Keratinocyte (primary cell): ENCODE results near the gene FXYD5. TPM values are rescaled to one million over a fixed set of nuclear protein-coding genes. Genes with fewer than 3 reads are reported as not detected.
A peak's percentile ranks its signal among the peaks of the same experiment; 100 is the strongest.

Source experiments
- DNase-seq: peaks from one replicate; pipeline ENCODE4 v3.0.0-alpha.2; 2011; ENCODE audit warnings: low read depth, missing footprints, low spot score
- FAIRE-seq: peaks from 2 replicates; lab custom pipeline; 2011; peaks lifted over from hg19 to GRCh38; lab: Jason Lieb, UNC
- H2AFZ ChIP-seq: 2 replicates; pipeline ENCODE4 v1.6.0; 2012; ENCODE audit warnings: low read length, control low read depth, inconsistent platforms; ENCODE audit not compliant: control insufficient read depth
- H3K27ac ChIP-seq: 2 replicates; pipeline ENCODE4 v1.5.1; 2011; ENCODE audit warnings: low read length; ENCODE audit not compliant: control insufficient read depth, insufficient read depth
- H3K27me3 ChIP-seq: 3 replicates; pipeline ENCODE4 v1.6.0; 2011; ENCODE audit warnings: low read length; ENCODE audit not compliant: control insufficient read depth, insufficient read depth; ENCODE audit errors: extremely low read depth
- H3K36me3 ChIP-seq, 2 experiments: 2 replicates in 1 of 2; 3 replicates in 1 of 2; pipeline ENCODE4 v1.5.1; 2011; ENCODE audit warnings: low read length in 2 of 2, mild to moderate bottlenecking in 1 of 2; ENCODE audit not compliant: control insufficient read depth in 2 of 2, insufficient read depth in 2 of 2; ENCODE audit errors: extremely low read depth in 1 of 2
- H3K4me1 ChIP-seq: 3 replicates; pipeline ENCODE4 v1.5.1; 2011; ENCODE audit warnings: low read length; ENCODE audit not compliant: control insufficient read depth, insufficient read depth; ENCODE audit errors: extremely low read depth
- H3K4me2 ChIP-seq: 3 replicates; pipeline ENCODE4 v1.6.0; 2011; ENCODE audit warnings: low read depth, low read length; ENCODE audit not compliant: control insufficient read depth, insufficient read depth; ENCODE audit errors: extremely low read depth
- H3K4me3 ChIP-seq, 3 experiments: fragments of 200-600 bp in 1 of 3; sonication (generic) in 1 of 3; 2 replicates in 2 of 3; 3 replicates in 1 of 3; pipeline ENCODE4 v1.5.1; 2011 to 2016; ENCODE audit warnings: low read length in 3 of 3, mild to moderate bottlenecking in 3 of 3, control low read depth in 2 of 3, inconsistent platforms in 1 of 3, low read depth in 1 of 3, mixed read lengths in 1 of 3, mixed run types in 1 of 3, moderate library complexity in 1 of 3; ENCODE audit not compliant: control insufficient read depth in 2 of 3, insufficient read depth in 2 of 3; ENCODE audit errors: extremely low read depth in 1 of 3
- H3K79me2 ChIP-seq: 2 replicates; pipeline ENCODE4 v1.6.0; 2012; ENCODE audit warnings: low read length; ENCODE audit not compliant: control insufficient read depth, insufficient read depth
- H3K9ac ChIP-seq: 3 replicates; pipeline ENCODE4 v1.6.0; 2011; ENCODE audit warnings: low read length; ENCODE audit not compliant: control insufficient read depth, insufficient read depth; ENCODE audit errors: extremely low read depth
- H3K9me1 ChIP-seq: 3 replicates; pipeline ENCODE4 v1.6.0; 2011; ENCODE audit warnings: low read length; ENCODE audit not compliant: control insufficient read depth, insufficient read depth; ENCODE audit errors: extremely low read depth
- H3K9me3 ChIP-seq: 2 replicates; pipeline ENCODE4 v1.5.1; 2012; ENCODE audit warnings: low read depth, low read length; ENCODE audit not compliant: control insufficient read depth
- H4K20me1 ChIP-seq: 3 replicates; pipeline ENCODE4 v1.6.0; 2011; ENCODE audit warnings: low read length; ENCODE audit not compliant: control insufficient read depth, insufficient read depth; ENCODE audit errors: extremely low read depth
- EZH2 ChIP-seq: IDR thresholded peaks from one replicate; pipeline ENCODE4 v1.6.1; 2012; ENCODE audit warnings: inconsistent platforms, mild to moderate bottlenecking, low read length, moderate library complexity
- dilution Hi-C: fragments of 300-500 bp; cut with MboI; formaldehyde crosslinking; loops from one replicate; pipeline ENCODE4 v1.7.0; 2020; ENCODE audit warnings: low sequenced_read_pairs; ENCODE audit not compliant: extremely low pct_ligation_motif_present
- polyA plus RNA-seq, 5 experiments: library from polyadenylated mRNA; depleted of rRNA in 3 of 5; stranded (reverse) in 3 of 5; stranded (forward) in 1 of 5; unstranded in 1 of 5; fragments of >200 nt; gene quantifications; 1 replicate in 1 of 5; 2 replicates in 3 of 5; 3 replicates in 1 of 5; pipeline versions ENCODE4 v1.2.1 to v1.2.3, GENCODE V29; 2011 to 2012; ENCODE audit warnings: missing spikeins in 2 of 5, low read depth in 1 of 5, low replicate concordance in 1 of 5
- TF ChIP-seq, protein P1 (sequence below), 3 experiments: IDR thresholded peaks in 1 of 3; conservative IDR thresholded peaks in 1 of 3; optimal IDR thresholded peaks in 1 of 3; 2 replicates in 2 of 3; 3 replicates in 1 of 3; pipeline versions ENCODE3 to v1.5.1; 2011; ENCODE audit warnings: low read length in 3 of 3, mild to moderate bottlenecking in 3 of 3, moderate library complexity in 2 of 3, control low read depth in 1 of 3, inconsistent platforms in 1 of 3; ENCODE audit not compliant: insufficient read depth in 2 of 3; ENCODE audit errors: extremely low read depth in 1 of 3

Gene FXYD5
- polyA plus RNA-seq, 1 donor (not counting 4 experiments of a cell fraction or from before 2014, with no cell fraction given): 122 TPM

DNA sequence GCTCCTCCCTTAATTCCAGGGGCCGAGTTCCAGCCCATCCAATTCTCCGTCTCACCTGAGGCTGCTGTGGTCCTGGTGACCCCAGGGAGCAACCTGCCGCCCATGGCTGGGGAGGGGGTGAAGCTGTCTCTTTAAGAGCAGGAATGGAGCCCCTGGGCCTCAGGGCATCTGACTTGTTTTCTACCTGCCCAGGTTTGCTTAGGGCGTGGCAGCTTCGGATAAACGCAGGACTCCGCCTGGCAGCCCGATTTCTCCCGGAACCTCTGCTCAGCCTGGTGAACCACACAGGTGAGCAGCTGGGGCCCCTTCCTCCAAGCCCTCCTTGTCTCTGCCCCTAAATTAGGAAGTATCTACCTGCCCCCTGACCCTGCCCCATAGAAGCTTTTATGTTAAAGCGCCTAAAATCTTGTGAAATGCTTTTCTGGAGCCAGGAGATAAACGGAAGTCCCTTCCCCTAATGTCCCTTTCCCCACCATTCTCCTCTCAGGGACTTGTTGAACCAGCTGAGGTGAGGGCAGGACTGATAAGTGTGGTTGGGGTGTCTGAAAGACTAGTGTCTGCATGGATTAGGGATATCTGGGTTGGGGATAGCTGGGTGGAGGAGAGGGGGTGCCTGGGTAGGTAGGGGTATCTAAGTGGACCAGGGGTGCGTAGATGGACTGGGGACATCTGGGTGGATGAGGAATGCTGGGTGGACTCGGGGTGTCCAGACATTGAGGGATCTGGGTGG, 38.3 kb upstream of the FXYD5 start:
- H3K9me1 ChIP-seq: no peaks in the 10 kb centered on the region
- H3K36me3 ChIP-seq: peaks cover 4 to 14% of the 10 kb centered on the region in 2 experiments
- H3K4me2 ChIP-seq: peak overlapping the region; percentile 100
- no peaks in the 10 kb centered on the region for H3K9me3 ChIP-seq
- H3K4me3 ChIP-seq: peak overlapping the region; percentile 93 to 95 (median 94)
- H3K79me2 ChIP-seq: peaks cover 35% of the 10 kb centered on the region
- no peak for DNase-seq
- dilution Hi-C loops: no loop called here
- H3K27me3 ChIP-seq: no peaks in the 10 kb centered on the region
- FAIRE-seq: peak; percentile 84
- peak overlapping the region; percentile 87 for H3K27ac ChIP-seq
- H3K9ac ChIP-seq: peak overlapping the region; percentile 91
- no peaks in the 10 kb centered on the region for H4K20me1 ChIP-seq
- peaks cover 60% of the 10 kb centered on the region for H3K4me1 ChIP-seq
- peak overlapping the region; percentile 85 for H2AFZ ChIP-seq
- no peak for TF ChIP-seq EZH2
- TF ChIP-seq, protein P1, sequence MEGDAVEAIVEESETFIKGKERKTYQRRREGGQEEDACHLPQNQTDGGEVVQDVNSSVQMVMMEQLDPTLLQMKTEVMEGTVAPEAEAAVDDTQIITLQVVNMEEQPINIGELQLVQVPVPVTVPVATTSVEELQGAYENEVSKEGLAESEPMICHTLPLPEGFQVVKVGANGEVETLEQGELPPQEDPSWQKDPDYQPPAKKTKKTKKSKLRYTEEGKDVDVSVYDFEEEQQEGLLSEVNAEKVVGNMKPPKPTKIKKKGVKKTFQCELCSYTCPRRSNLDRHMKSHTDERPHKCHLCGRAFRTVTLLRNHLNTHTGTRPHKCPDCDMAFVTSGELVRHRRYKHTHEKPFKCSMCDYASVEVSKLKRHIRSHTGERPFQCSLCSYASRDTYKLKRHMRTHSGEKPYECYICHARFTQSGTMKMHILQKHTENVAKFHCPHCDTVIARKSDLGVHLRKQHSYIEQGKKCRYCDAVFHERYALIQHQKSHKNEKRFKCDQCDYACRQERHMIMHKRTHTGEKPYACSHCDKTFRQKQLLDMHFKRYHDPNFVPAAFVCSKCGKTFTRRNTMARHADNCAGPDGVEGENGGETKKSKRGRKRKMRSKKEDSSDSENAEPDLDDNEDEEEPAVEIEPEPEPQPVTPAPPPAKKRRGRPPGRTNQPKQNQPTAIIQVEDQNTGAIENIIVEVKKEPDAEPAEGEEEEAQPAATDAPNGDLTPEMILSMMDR (optimal IDR thresholded peaks at IDR 0.05 in 1 of 3, IDR thresholded peaks at IDR 0.05 in 1 of 3, conservative IDR thresholded peaks at IDR 0.05 in 1 of 3; ENCODE audit: extremely low read depth in 1 of 3, insufficient read depth in 2 of 3, low read length in 3 of 3): no peak

DNA sequence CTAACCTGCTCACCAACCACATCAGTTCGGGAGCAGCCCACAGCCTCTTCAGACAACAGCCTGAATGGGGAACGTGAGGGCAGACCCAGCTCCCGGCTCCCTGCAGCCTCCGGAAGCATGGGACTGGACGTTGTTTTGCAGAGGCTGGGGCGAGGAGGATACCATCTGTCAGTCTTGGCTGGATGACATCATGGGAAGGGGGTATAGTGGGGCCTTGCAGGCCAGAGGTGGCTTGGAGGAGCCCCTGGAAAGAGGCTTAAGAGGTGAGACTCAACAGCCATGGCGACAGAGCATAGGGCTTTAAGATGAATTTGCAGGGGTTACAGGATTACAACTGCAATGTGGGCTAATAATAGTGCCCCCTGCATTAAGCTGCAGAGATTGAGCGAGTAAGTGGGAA, 37.4 kb upstream of the FXYD5 start:
- TF ChIP-seq EZH2: no peak
- TF ChIP-seq, protein P1 (optimal IDR thresholded peaks at IDR 0.05 in 1 of 3, IDR thresholded peaks at IDR 0.05 in 1 of 3, conservative IDR thresholded peaks at IDR 0.05 in 1 of 3; ENCODE audit: extremely low read depth in 1 of 3, insufficient read depth in 2 of 3, low read length in 3 of 3): no peak
- H2AFZ ChIP-seq: no peak overlapping the region
- H3K9me1 ChIP-seq: no peaks in the 10 kb centered on the region
- no peak for FAIRE-seq
- H3K36me3 ChIP-seq: peaks cover 7 to 19% of the 10 kb centered on the region in 2 experiments
- peak overlapping the region; percentile 100 for H3K4me2 ChIP-seq
- peak overlapping the region; percentile 91 for H3K9ac ChIP-seq
- H3K4me3 ChIP-seq: peak overlapping the region; percentile 93 to 95 (median 94)
- H3K9me3 ChIP-seq: no peaks in the 10 kb centered on the region
- peaks cover 38% of the 10 kb centered on the region for H3K79me2 ChIP-seq
- H3K27me3 ChIP-seq: no peaks in the 10 kb centered on the region
- dilution Hi-C loops: no loop called here
- DNase-seq: no peak
- no peaks in the 10 kb centered on the region for H4K20me1 ChIP-seq
- peak overlapping the region; percentile 87 for H3K27ac ChIP-seq
- H3K4me1 ChIP-seq: peaks cover 64% of the 10 kb centered on the region
